Measurements from ENCODE around the gene DNAAF9. TPM values are rescaled to one million over a fixed set of nuclear protein-coding genes. Genes with fewer than 3 reads are reported as not detected.

Gene DNAAF9
- total RNA-seq, 2 donors from 2014 or later: 24.5 to 27.7 TPM

GRCh38 chr20:3449319-3449718, 41.9 kb upstream of the DNAAF9 start:
- no peak for DNase-seq (ENCODE audit: low spot score)
- H3K4me3 ChIP-seq: no peak overlapping the region
- TF ChIP-seq, protein P1, sequence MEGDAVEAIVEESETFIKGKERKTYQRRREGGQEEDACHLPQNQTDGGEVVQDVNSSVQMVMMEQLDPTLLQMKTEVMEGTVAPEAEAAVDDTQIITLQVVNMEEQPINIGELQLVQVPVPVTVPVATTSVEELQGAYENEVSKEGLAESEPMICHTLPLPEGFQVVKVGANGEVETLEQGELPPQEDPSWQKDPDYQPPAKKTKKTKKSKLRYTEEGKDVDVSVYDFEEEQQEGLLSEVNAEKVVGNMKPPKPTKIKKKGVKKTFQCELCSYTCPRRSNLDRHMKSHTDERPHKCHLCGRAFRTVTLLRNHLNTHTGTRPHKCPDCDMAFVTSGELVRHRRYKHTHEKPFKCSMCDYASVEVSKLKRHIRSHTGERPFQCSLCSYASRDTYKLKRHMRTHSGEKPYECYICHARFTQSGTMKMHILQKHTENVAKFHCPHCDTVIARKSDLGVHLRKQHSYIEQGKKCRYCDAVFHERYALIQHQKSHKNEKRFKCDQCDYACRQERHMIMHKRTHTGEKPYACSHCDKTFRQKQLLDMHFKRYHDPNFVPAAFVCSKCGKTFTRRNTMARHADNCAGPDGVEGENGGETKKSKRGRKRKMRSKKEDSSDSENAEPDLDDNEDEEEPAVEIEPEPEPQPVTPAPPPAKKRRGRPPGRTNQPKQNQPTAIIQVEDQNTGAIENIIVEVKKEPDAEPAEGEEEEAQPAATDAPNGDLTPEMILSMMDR (IDR thresholded peaks at IDR 0.05): no peak
- no peak overlapping the region for H3K27ac ChIP-seq
- no peak for ATAC-seq (ENCODE audit: insufficient number of reproducible peaks, low FRiP score, low read depth)
- no peaks in the 10 kb centered on the region for H3K27me3 ChIP-seq (replicated peaks; ENCODE audit: insufficient read depth)
- no peaks in the 10 kb centered on the region for H3K9me3 ChIP-seq
- no peaks in the 10 kb centered on the region for H3K36me3 ChIP-seq
- no peaks in the 10 kb centered on the region for H3K4me1 ChIP-seq (ENCODE audit: control insufficient read depth in 1 of 2, low read depth in 2 of 2)

DNA sequence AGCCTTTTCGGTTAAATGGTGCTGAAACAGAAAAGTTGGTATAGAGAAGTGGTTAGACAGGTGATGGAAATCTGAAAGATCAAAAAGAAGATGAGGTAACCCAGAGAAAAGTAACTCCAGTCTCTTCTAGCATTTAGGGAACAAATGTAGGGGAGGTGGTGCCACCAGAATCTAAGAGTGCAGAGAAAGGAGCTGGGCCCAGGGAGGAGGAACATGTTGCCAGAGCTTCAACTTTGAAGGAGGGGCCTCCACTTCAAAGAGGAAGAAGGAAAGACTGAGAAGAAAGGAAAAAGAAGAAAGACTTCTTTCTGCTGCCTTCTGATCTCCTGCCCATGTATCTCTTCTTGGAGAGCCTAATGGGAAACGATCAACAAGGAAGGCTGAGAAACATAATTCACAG, 39.9 kb upstream of the DNAAF9 start:
- H3K36me3 ChIP-seq: no peaks in the 10 kb centered on the region
- H3K27me3 ChIP-seq (replicated peaks; ENCODE audit: insufficient read depth): no peaks in the 10 kb centered on the region
- H3K4me1 ChIP-seq (ENCODE audit: control insufficient read depth in 1 of 2, low read depth in 2 of 2): no peaks in the 10 kb centered on the region
- no peak overlapping the region for H3K4me3 ChIP-seq
- TF ChIP-seq, protein P1 (IDR thresholded peaks at IDR 0.05): no peak
- ATAC-seq (ENCODE audit: insufficient number of reproducible peaks, low FRiP score, low read depth): no peak
- no peaks in the 10 kb centered on the region for H3K9me3 ChIP-seq
- DNase-seq (ENCODE audit: low spot score): no peak
- no peak overlapping the region for H3K27ac ChIP-seq

- Histone ChIP-seq H3K4me3 (no peak overlapping the region), H3K27me3 (replicated peaks; ENCODE audit: insufficient read depth) (no peaks in the 10 kb centered on the region), H3K27ac (no peak overlapping the region), H3K4me1 (ENCODE audit: control insufficient read depth in 1 of 2, low read depth in 2 of 2) (no peaks in the 10 kb centered on the region), H3K36me3 (no peaks in the 10 kb centered on the region), H3K9me3 (no peaks in the 10 kb centered on the region)
- DNase-seq (ENCODE audit: low spot score) (no peak), ATAC-seq (ENCODE audit: insufficient number of reproducible peaks, low FRiP score, low read depth) (no peak)
- TF ChIP-seq, protein P1 (IDR thresholded peaks at IDR 0.05): no peak
Observed at GRCh38 chr20:3446779-3447178, 39.3 kb upstream of the DNAAF9 start.

GRCh38 chr20:3436864-3437574, 29.6 kb upstream of the DNAAF9 start:
- H3K9me3 ChIP-seq: no peaks in the 10 kb centered on the region

GRCh38 chr20:3434232-3434631, 26.8 kb upstream of the DNAAF9 start:
- DNase-seq (ENCODE audit: low spot score): no peak
- no peak overlapping the region for H3K27ac ChIP-seq
- H3K4me1 ChIP-seq (ENCODE audit: control insufficient read depth in 1 of 2, low read depth in 2 of 2): peaks cover 6 to 11% of the 10 kb centered on the region in 2 donors
- H3K9me3 ChIP-seq: no peaks in the 10 kb centered on the region
- TF ChIP-seq, protein P1 (IDR thresholded peaks at IDR 0.05): no peak
- no peak for ATAC-seq (ENCODE audit: insufficient number of reproducible peaks, low FRiP score, low read depth)
- H3K4me3 ChIP-seq: no peak overlapping the region
- H3K27me3 ChIP-seq (replicated peaks; ENCODE audit: insufficient read depth): no peaks in the 10 kb centered on the region
- no peaks in the 10 kb centered on the region for H3K36me3 ChIP-seq

More at GRCh38 chr20:3436864-3437574, 29.6 kb upstream of the DNAAF9 start:
- H3K4me1 ChIP-seq (ENCODE audit: control insufficient read depth in 1 of 2, low read depth in 2 of 2): no peaks in the 10 kb centered on the region
- no peak overlapping the region for H3K27ac ChIP-seq
- no peaks in the 10 kb centered on the region for H3K36me3 ChIP-seq
- no peaks in the 10 kb centered on the region for H3K27me3 ChIP-seq (replicated peaks; ENCODE audit: insufficient read depth)
- H3K4me3 ChIP-seq: no peak overlapping the region
- TF ChIP-seq, protein P1 (IDR thresholded peaks at IDR 0.05): no peak
- ATAC-seq (ENCODE audit: insufficient number of reproducible peaks, low FRiP score, low read depth) (no peak), DNase-seq (ENCODE audit: low spot score) (no peak)
